Measurements from ENCODE around the gene SREBF1. TPM values are rescaled to one million over a fixed set of nuclear protein-coding genes. Genes with fewer than 3 reads are reported as not detected.
A peak's percentile ranks its signal among the peaks of the same experiment; 100 is the strongest.

SREBF1 gene
- total RNA-seq, 1 experiment from 2014 or later, result 298 TPM

DNA sequence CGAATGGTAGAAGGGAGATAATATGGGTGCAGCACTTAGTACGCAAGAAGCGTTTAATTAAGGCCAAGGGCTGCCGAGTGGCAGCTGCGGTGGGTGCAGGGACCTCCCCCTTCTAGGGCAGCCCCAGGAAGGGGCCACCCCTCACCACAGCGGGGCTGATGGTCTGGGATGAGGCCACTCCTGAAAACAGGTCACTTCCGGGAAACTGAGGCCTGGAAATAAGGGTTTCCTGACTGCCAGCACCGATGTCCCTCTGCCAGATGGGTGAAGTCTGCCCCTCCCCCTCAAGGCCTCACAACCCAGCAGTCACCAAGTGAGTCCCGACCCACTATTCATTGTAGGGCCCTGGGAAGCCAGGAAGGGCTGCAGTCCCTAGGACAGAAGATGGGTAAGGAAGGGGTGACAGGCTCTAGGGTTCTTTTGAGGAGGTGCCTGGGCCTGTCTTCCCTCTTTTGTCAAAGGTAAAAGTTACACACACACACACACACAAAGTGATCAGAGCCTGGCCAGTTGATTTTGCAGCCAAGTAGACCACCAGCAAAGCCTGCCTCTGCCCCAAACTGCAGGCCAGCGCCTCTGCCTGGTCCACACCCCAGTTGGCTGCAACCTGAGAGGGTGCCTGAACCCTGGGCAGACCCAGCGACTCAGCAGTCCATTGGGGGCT, 12.5 kb downstream of the SREBF1 start:
- H3K9me2 ChIP-seq (ENCODE audit: insufficient read depth), result no peaks in the 10 kb centered on the region
- peak overlapping the region; percentile 83 for H3K4me2 ChIP-seq (ENCODE audit: low read length)
- RAD21 ChIA-PET (ENCODE audit: low non-redundant PET in 1 of 2, low total read pairs in 2 of 2, uncharacterized antibody in 2 of 2, unreplicated experiment in 2 of 2), result interaction anchor here in 1 of 2 experiments (1.0 kb wide), 1 partner anchor 12 kb away, joined by 3 read pairs; no protein-coding TSS in a partner anchor
- no peaks in the 10 kb centered on the region for H3K27me3 ChIP-seq (ENCODE audit: insufficient read depth, low read length)
- H3K79me2 ChIP-seq (ENCODE audit: insufficient read depth, low read length), result peaks cover 96% of the 10 kb centered on the region
- intact Hi-C loops (cut with micrococcal nuclease), result no loop called here
- 0 out of 2 replicates have a peak, but pooled peaks have one; percentile 6 for ATAC-seq
- TSS peak; percentile 81 for BruUV-seq (replicated peaks)
- peak overlapping the region; percentile 98 for H3K27ac ChIP-seq (ENCODE audit: low read depth, low read length)
- CTCF ChIA-PET, result interaction anchor here (0.8 kb wide), 1 partner anchor 12 kb away, joined by 4 read pairs; the partner anchor contains the start of gene SREBF1
- no peak overlapping the region for H2AFZ ChIP-seq (ENCODE audit: low read depth, low read length, poor library complexity, severe bottlenecking)
- H3K4me3 ChIP-seq (replicated peaks in 1 of 2; ENCODE audit: low read depth in 1 of 2, low read length in 2 of 2), result peak overlapping the region; percentile 19 to 48
- peak; percentile 48; the same call in 1 of the 2 replicates for TF ChIP-seq ZFX (IDR thresholded peaks at IDR 0.05)
- TF ChIP-seq POLR2AphosphoS5 (IDR thresholded peaks at IDR 0.05; ENCODE audit: low read depth, low read length), result no peak
- H3K4me1 ChIP-seq (ENCODE audit: control insufficient read depth in 1 of 2, insufficient read depth in 2 of 2, low read length in 2 of 2), result peaks cover 90 to 95% of the 10 kb centered on the region in 2 experiments
- H3K36me3 ChIP-seq (ENCODE audit: control insufficient read depth in 1 of 2, insufficient read depth in 2 of 2, low read length in 2 of 2), result peaks cover 0 to 24% of the 10 kb centered on the region in 2 experiments; a peak in 3 of 4 replicates
- no peak for DNase-seq (ENCODE audit: low read depth, low spot score)
- POLR2A ChIA-PET, result interaction anchor here (6.1 kb wide), 1 partner anchor 13 kb away, joined by 112 read pairs; the partner anchor contains the start of gene SREBF1
- H4K20me1 ChIP-seq (ENCODE audit: insufficient read depth), result no peaks in the 10 kb centered on the region; the same call in 1 of the 2 replicates
- peak overlapping the region; percentile 70 for H3K9ac ChIP-seq (ENCODE audit: low read length)
- no peaks in the 10 kb centered on the region for H3K9me3 ChIP-seq (ENCODE audit: control insufficient read depth in 1 of 2, insufficient read depth in 1 of 2, low read depth in 1 of 2, low read length in 2 of 2)

DNA sequence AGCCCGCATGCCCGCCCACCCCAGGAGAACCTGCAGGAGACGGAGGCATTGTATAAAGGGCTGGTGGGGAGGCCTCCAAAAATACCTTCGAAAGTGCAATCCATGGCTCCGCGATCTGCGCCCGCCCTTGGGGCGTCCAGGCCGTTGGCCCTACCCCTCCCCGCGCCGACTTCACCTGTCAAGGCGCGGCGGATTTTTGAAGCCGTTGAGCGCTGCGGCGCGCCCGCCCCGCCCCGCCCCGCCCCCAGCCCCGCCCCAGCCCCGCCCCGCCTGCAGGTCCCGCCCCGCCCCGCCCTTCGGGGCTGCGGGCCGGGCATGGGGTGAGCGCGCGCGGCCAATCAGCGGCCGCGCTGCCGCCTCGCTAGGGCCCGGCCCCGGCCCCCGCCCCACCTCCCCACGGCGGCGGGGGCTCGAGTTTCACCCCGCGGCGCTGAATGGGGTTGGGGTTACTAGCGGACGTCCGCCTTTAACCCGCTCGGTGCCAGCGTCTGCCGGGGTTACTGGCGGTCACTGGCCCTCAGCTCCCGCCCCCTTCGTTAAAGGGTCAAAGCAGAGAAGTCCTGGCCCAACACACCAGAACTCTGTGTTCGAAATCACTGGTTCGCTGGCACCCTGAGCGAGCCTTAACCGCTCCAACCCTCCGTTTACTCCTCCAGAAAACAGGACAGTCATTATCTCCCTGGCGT, 13.2 kb downstream of the SREBF1 start:
- Histone ChIP-seq H3K9me3 (ENCODE audit: control insufficient read depth in 1 of 2, insufficient read depth in 1 of 2, low read depth in 1 of 2, low read length in 2 of 2) (no peaks in the 10 kb centered on the region), H3K4me3 (replicated peaks in 1 of 2; ENCODE audit: low read depth in 1 of 2, low read length in 2 of 2) (peak overlapping the region; percentile 55 to 57), H3K36me3 (ENCODE audit: control insufficient read depth in 1 of 2, insufficient read depth in 2 of 2, low read length in 2 of 2) (peaks cover 6 to 31% of the 10 kb centered on the region in 2 experiments), H3K27me3 (ENCODE audit: insufficient read depth, low read length) (no peaks in the 10 kb centered on the region), H3K4me1 (ENCODE audit: control insufficient read depth in 1 of 2, insufficient read depth in 2 of 2, low read length in 2 of 2) (peaks cover 94 to 98% of the 10 kb centered on the region in 2 experiments), H3K79me2 (ENCODE audit: insufficient read depth, low read length) (peaks cover 98% of the 10 kb centered on the region), H3K4me2 (ENCODE audit: low read length) (peak overlapping the region; percentile 83), H3K9me2 (ENCODE audit: insufficient read depth) (no peaks in the 10 kb centered on the region), H2AFZ (ENCODE audit: low read depth, low read length, poor library complexity, severe bottlenecking) (no peak overlapping the region), H4K20me1 (ENCODE audit: insufficient read depth) (no peaks in the 10 kb centered on the region; the same call in 1 of the 2 replicates), H3K27ac (ENCODE audit: low read depth, low read length) (peak overlapping the region; percentile 98), H3K9ac (ENCODE audit: low read length) (peak overlapping the region; percentile 70)
- ChIA-PET POLR2A (interaction anchor here (6.1 kb wide), 1 partner anchor 14 kb away, joined by 112 read pairs; the partner anchor contains the start of gene SREBF1), RAD21 (ENCODE audit: low non-redundant PET in 1 of 2, low total read pairs in 2 of 2, uncharacterized antibody in 2 of 2, unreplicated experiment in 2 of 2) (interaction anchor here in 1 of 2 experiments (1.0 kb wide), 1 partner anchor 12 kb away, joined by 3 read pairs; no protein-coding TSS in a partner anchor), CTCF (interaction anchor here (0.8 kb wide), 1 partner anchor 13 kb away, joined by 4 read pairs; the partner anchor contains the start of gene SREBF1)
- TF ChIP-seq SP1 (IDR thresholded peaks at IDR 0.05; ENCODE audit: low read depth) (peak; percentile 36), POLR2A (IDR thresholded peaks at IDR 0.05; ENCODE audit: borderline replicate concordance, extremely low read depth, insufficient read depth, insufficient read length) (no peak), TCF7L2 (IDR thresholded peaks at IDR 0.05; ENCODE audit: borderline replicate concordance, extremely low read depth, insufficient read depth, insufficient read length) (peak; percentile 39), YY1 (IDR thresholded peaks at IDR 0.05; ENCODE audit: extremely low read depth, insufficient replicate concordance, low read depth, low read length) (peak; percentile 18), CEBPB (IDR thresholded peaks at IDR 0.05; ENCODE audit: low read depth) (no peak), ATF3 (IDR thresholded peaks at IDR 0.05) (no peak), SRF (IDR thresholded peaks at IDR 0.05; ENCODE audit: low read depth) (no peak), FOSL1 (IDR thresholded peaks at IDR 0.05; ENCODE audit: low read depth) (no peak), POLR2AphosphoS5 (IDR thresholded peaks at IDR 0.05; ENCODE audit: low read depth, low read length) (0 out of 2 replicates have a peak, but pooled peaks have one; percentile 8)
- intact Hi-C loops (cut with micrococcal nuclease), result no loop called here
- DNase-seq (ENCODE audit: low read depth, low spot score) (peak; percentile 56), ATAC-seq (peak; percentile 84)
- BruUV-seq (replicated peaks), result no TSS peak

All from HCT116 (cell line).